OCI-LY7 (cell line): ENCODE results near the gene REV3L. TPM values are rescaled to one million over a fixed set of nuclear protein-coding genes. Genes with fewer than 3 reads are reported as not detected.

Experiments used
- BruUV-seq: library from RNA; stranded (reverse); fragments of 400-500 nt; replicated peaks from 2 replicates; lab custom pipeline; 2021; lab: Mats Ljungman, UMichigan
- CTCF ChIA-PET: fragments of 300-600 bp; sonication (Branson Sonifier 250); formaldehyde crosslinking; loops from one replicate; lab custom pipeline; 2022; ENCODE audit warnings: antibody characterized with exemption; ENCODE audit not compliant: unreplicated experiment; lab: Charles Lee
- POLR2A ChIA-PET: fragments of 300-600 bp; sonication (Branson Sonifier 250); formaldehyde crosslinking; loops from one replicate; lab custom pipeline; 2022; ENCODE audit warnings: antibody characterized with exemption; lab: Charles Lee
- DNase-seq: peaks from one replicate; pipeline ENCODE4 v3.0.0-alpha.2; 2015; ENCODE audit warnings: low spot score
- H2AFZ ChIP-seq: fragments of 200-600 bp; sonication (generic), shearing (Covaris generic); 2 replicates; pipeline ENCODE4 v1.6.1; 2014; ENCODE audit warnings: mild to moderate bottlenecking, antibody characterized with exemption, low read length, moderate library complexity
- H3K27ac ChIP-seq: fragments of 200-600 bp; sonication (generic); 2 replicates; pipeline ENCODE4 v1.5.1; 2014; ENCODE audit warnings: mixed run types, low read depth, mild to moderate bottlenecking, moderate library complexity, low read length, inconsistent platforms; ENCODE audit not compliant: poor library complexity, severe bottlenecking
- H3K36me3 ChIP-seq: fragments of 200-600 bp; sonication (generic); 2 replicates; pipeline ENCODE4 v1.6.1; 2014; ENCODE audit warnings: mild to moderate bottlenecking, antibody characterized with exemption, low read length, moderate library complexity, mixed read lengths; ENCODE audit not compliant: insufficient read depth
- H3K4me1 ChIP-seq: fragments of 200-600 bp; sonication (generic); 2 replicates; pipeline ENCODE4 v1.5.1; 2014; ENCODE audit warnings: mild to moderate bottlenecking, low read length; ENCODE audit not compliant: insufficient read depth, poor library complexity, severe bottlenecking
- H3K4me2 ChIP-seq: fragments of 200-600 bp; sonication (generic); 2 replicates; pipeline ENCODE4 v1.6.1; 2014; ENCODE audit warnings: mild to moderate bottlenecking, low read length
- H3K4me3 ChIP-seq: fragments of 200-600 bp; sonication (generic); 2 replicates; pipeline ENCODE4 v1.5.1; 2014; ENCODE audit warnings: mild to moderate bottlenecking, low read depth, low read length; ENCODE audit not compliant: poor library complexity, severe bottlenecking
- H3K79me2 ChIP-seq: fragments of 200-600 bp; sonication (generic); 2 replicates; pipeline ENCODE4 v1.6.1; 2016; ENCODE audit warnings: low read depth, mild to moderate bottlenecking, low read length, moderate library complexity, mixed read lengths; ENCODE audit not compliant: insufficient read depth
- H3K9me2 ChIP-seq: fragments of 200-600 bp; sonication (generic); 2 replicates; pipeline ENCODE4 v1.6.1; 2016; ENCODE audit warnings: mild to moderate bottlenecking, low read length, mixed read lengths; ENCODE audit not compliant: insufficient read depth
- H3K9me3 ChIP-seq: fragments of 200-600 bp; sonication (generic); 2 replicates; pipeline ENCODE4 v1.6.1; 2014; ENCODE audit warnings: mild to moderate bottlenecking, mixed run types, low read length, mixed read lengths
- H4K20me1 ChIP-seq: fragments of 200-600 bp; sonication (generic); 2 replicates; pipeline ENCODE4 v1.6.1; 2014; ENCODE audit warnings: mild to moderate bottlenecking, antibody characterized with exemption, low read length, moderate library complexity, mixed read lengths; ENCODE audit not compliant: insufficient read depth
- EZH2phosphoT487 ChIP-seq: fragments of 200-600 bp; sonication (generic); IDR thresholded peaks from 2 replicates; pipeline ENCODE4 v1.6.1; 2018; ENCODE audit warnings: low read depth, borderline replicate concordance, mild to moderate bottlenecking, mixed run types, antibody characterized with exemption, low read length, moderate library complexity, mixed read lengths
- intact Hi-C: fragments of 100-400 bp; cut with micrococcal nuclease; formaldehyde crosslinking; loops from one replicate; pipeline ENCODE4 v1.10.0; 2022; ENCODE audit not compliant: unreplicated experiment
- total RNA-seq, 2 experiments: library from RNA; depleted of rRNA in 1 of 2; stranded (reverse); fragments of >200 nt in 1 of 2; shearing (Covaris generic) in 1 of 2; gene quantifications; 2 replicates each; pipeline ENCODE4 v1.2.3, GENCODE V29; 2014 to 2022
- TF ChIP-seq, protein P1 (sequence below): fragments of 200-600 bp; sonication (generic); conservative IDR thresholded peaks from 2 replicates; pipeline ENCODE4 v1.5.1; 2014; ENCODE audit warnings: mild to moderate bottlenecking, antibody characterized with exemption, low read length, moderate library complexity, mixed read lengths

The REV3L gene
- total RNA-seq, 2 experiments from 2014 or later = 24.8 to 33.4 TPM

DNA sequence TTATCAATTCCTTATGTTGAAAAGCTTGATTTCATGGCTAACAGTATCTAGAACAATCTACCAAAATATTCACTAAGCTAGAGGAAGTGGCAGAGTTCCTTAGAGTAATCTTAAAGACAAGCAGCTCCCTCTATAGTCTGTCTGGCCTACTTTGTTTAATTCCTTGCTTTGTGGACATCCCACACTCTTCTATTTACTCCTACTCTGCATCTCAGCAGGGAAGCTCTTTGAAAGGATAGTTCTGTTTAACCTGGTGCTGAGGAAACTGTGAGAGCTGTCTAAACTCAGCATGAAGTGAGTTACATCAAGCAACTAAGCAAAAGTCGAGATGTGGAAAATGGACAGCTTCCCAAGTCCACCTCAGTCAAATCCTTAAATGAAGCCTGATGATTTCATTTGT, 4.3 kb downstream of the REV3L start:
- ChIA-PET POLR2A (interaction anchor here (0.5 to 2.0 kb wide), 21 partner anchors 8 to 221 kb away, joined by 3 to 21 read pairs (median 3); partner anchors contain the start of gene TRAF3IP2), CTCF (interaction anchor here (0.6 to 2.0 kb wide), 4 partner anchors 31 to 220 kb away, joined by 3 to 28 read pairs (median 4); a partner anchor contains a TSS)
- peaks cover 31% of the 10 kb centered on the region for H4K20me1 ChIP-seq
- no peaks in the 10 kb centered on the region for H3K36me3 ChIP-seq
- H2AFZ ChIP-seq = no peak overlapping the region
- peak overlapping the region; percentile 8 for H3K4me3 ChIP-seq
- intact Hi-C loops = loop anchor here (1.0 to 5.0 kb wide), 3 partner anchors 71 to 219 kb away; a partner anchor contains a TSS
- H3K4me2 ChIP-seq = peak overlapping the region; percentile 99
- TF ChIP-seq, protein P1, sequence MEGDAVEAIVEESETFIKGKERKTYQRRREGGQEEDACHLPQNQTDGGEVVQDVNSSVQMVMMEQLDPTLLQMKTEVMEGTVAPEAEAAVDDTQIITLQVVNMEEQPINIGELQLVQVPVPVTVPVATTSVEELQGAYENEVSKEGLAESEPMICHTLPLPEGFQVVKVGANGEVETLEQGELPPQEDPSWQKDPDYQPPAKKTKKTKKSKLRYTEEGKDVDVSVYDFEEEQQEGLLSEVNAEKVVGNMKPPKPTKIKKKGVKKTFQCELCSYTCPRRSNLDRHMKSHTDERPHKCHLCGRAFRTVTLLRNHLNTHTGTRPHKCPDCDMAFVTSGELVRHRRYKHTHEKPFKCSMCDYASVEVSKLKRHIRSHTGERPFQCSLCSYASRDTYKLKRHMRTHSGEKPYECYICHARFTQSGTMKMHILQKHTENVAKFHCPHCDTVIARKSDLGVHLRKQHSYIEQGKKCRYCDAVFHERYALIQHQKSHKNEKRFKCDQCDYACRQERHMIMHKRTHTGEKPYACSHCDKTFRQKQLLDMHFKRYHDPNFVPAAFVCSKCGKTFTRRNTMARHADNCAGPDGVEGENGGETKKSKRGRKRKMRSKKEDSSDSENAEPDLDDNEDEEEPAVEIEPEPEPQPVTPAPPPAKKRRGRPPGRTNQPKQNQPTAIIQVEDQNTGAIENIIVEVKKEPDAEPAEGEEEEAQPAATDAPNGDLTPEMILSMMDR = peak; percentile 78
- TF ChIP-seq EZH2phosphoT487 = no peak
- H3K4me1 ChIP-seq = peaks cover 39% of the 10 kb centered on the region
- H3K27ac ChIP-seq = peak overlapping the region; percentile 60
- H3K79me2 ChIP-seq = peaks cover 85% of the 10 kb centered on the region
- DNase-seq = peak; percentile 74
- no peaks in the 10 kb centered on the region for H3K9me3 ChIP-seq
- H3K9me2 ChIP-seq = no peaks in the 10 kb centered on the region
- BruUV-seq = no TSS peak

DNA sequence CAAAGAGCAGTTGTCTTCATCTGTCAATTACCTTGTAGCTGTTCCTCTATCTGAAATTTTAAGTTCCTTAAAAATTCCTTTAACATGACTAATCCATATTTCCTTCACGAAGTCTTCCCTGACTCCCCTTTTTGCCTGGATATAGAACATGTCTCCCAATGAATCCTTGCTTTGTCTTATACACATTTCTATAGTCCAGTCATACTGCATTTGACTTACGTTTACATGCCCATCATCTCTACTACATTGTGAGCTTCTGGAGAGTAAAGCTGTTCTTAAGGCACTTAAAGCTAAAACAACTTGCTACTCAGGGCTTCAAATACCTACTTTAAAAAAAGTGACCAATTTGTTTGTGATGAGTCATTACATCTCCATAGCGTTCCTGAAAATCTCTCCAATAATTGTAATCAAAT, 4.9 kb downstream of the REV3L start:
- H3K4me3 ChIP-seq = peak overlapping the region; percentile 48

More for the DNA sequence above, 4.9 kb downstream of the REV3L start:
- Histone ChIP-seq H3K79me2 (peaks cover 92% of the 10 kb centered on the region), H3K9me3 (no peaks in the 10 kb centered on the region), H3K4me1 (peaks cover 39% of the 10 kb centered on the region), H3K36me3 (no peaks in the 10 kb centered on the region), H4K20me1 (peaks cover 31% of the 10 kb centered on the region), H3K27ac (peak overlapping the region; percentile 51), H3K9me2 (no peaks in the 10 kb centered on the region), H3K4me2 (peak overlapping the region; percentile 70), H2AFZ (no peak overlapping the region)
- no peak for TF ChIP-seq EZH2phosphoT487
- TF ChIP-seq, protein P1 = no peak
- intact Hi-C loops = loop anchor here (1.0 to 5.0 kb wide), 3 partner anchors 71 to 219 kb away; a partner anchor contains a TSS
- DNase-seq = no peak
- POLR2A ChIA-PET = interaction anchor here (0.6 to 2.0 kb wide), 20 partner anchors 9 to 221 kb away, joined by 3 to 21 read pairs (median 4); partner anchors contain the start of gene TRAF3IP2
- CTCF ChIA-PET = interaction anchor here (0.6 to 2.0 kb wide), 3 partner anchors 88 to 219 kb away, joined by 3 to 28 read pairs (median 6); a partner anchor contains a TSS
- BruUV-seq = no TSS peak
